CD4-positive, alpha-beta T cell treated with Interleukin-15 for 1 hour (primary cell): Measurements from ENCODE around the gene CHGA.
A peak's percentile ranks its signal among the peaks of the same experiment; 100 is the strongest.

Source experiments
- DNase-seq: peaks from one replicate; pipeline ENCODE4 v3.0.0-alpha.2; 2020

Gene CHGA

GRCh38 chr14:92922883-92923743 is at the start of gene CHGA:
Gene CHGA, plus strand, starts transcription at chr14:92923150. Its CDS starts 210 bp downstream, at chr14:92923360.
- peak; percentile 25 for DNase-seq

GRCh38 chr14:92874962-92875661 is 47.8 kb upstream of the CHGA start:
- no peak for DNase-seq

DNA sequence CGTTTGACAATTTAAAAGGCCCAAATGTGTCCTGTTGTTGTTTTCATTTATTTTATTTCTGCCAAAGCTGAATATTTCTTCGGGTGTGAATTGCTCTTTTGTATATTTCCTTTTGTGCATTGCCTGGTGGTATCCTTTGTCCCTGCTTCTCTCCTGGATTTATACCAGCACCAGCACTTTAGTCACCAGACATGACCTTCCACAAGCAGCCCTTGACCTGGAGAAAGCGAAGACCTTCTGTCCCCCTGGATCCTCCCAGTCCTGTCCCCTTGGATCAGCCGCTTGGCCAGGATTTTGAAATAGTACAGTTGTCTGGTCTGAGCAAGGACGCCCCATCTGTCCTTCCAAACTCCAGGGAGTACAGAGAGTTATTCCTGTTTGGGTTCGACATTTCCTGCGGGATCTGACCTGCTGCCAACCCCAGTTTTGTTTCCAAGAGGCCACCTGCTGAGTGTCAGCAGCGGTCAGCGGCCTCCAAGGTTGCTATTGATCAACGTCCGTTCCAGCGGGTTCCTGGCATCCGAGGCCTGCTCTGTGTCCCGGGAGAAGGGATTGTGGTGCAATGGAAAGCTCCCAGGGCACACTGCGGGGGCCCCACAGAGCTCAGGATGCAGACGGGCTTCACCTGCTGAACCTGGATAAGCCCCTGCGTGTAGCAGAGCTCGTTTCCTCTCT is 45.1 kb upstream of the CHGA start:
- no peak for DNase-seq

DNA sequence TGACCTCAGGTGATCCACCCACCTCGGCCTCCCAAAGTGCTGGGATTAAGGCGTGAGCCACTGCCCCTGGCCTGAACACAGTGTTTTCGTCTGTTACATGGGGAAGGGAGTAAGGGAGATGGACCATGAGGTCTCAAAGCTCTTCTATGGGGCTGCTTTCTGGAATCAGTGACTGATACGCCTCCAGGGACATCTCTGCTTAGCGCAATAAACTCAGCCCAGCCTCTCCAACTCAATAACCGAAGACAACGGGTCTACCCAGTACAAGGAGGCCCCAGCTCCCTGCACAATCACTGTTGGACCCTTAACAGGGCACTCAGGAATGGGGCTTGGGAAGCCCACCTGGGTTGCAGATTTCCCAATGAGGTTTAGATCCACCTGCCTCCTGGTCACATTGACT is 42.6 kb upstream of the CHGA start:
- DNase-seq = no peak

DNA sequence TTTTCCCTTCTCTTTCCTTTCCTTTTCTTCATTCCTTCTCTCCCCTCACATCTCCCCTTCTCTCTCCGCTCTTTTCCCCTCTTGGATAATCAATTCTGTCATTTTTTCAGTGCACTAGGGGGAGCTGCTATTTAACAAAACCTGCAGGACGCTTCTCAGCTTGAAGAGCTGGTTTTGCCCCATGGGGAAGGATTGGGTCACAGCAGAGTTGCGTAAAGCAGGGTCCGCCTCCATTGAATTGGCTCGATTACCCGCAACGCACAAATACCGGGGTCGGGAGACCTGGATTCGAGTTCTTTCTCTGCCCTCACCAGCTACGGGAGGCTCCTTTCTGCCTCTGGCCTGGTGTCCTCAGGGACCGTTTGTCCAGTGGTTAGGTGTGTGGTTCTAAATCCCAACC is 42.1 kb upstream of the CHGA start:
- DNase-seq = no peak

GRCh38 chr14:92883066-92883465 is 39.9 kb upstream of the CHGA start:
- DNase-seq = no peak

DNA sequence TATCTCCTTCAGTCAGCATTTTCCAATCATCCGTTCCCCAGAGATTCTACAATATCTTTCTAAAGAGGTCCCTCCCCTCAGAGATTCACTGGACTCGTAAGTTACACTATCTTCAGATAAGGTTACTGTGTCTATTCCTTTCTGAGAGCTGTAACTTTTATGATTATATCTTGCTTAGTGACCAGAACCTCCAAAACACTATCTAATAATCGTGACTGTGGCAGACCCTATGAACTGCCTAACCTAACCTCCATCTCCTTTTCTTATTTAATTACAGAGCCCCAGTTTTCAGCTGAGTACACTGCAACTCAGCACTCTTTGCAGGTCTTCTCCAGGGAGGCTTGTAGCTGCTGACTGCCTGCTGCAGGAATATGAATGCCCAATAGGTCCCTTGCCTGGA is 38.5 kb upstream of the CHGA start:
- DNase-seq = no peak

DNA sequence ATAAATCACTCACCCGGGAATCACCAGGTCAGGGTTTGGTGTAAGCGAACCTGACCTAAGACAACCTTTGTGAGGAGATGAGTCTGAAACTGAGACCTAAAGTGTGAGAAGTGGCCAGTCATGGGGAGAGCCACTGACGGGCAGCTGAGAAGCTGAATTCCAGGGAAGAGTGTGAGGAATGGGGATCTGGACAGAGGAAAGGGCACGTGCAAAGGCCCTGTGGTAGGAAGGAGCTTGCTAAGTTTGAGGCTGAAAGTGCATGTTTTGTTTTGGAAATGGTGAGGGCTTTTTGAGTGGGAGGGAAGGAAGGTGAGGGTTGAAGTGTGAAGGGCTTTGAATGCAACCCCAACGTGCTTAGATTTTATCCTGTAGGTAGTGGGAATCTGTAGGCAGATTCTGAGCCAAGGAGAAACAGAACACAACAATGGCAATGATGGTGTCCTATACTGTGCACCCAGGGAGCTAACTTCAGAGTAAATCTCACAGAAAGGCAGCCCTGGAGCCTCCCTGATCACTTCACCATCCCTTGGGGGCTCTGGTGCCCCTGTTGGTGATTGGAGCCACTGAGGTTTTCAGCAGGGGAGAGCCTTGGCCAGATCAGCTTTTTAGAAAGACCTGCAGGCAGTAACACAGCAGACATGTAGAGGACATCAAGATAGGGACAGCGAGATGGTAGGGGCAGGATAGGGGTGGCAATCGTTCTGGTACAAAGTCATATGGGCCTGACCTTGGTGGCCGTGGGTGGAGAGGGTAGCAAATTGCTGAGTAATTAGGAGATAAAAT is 37.5 kb upstream of the CHGA start:
- no peak for DNase-seq

DNA sequence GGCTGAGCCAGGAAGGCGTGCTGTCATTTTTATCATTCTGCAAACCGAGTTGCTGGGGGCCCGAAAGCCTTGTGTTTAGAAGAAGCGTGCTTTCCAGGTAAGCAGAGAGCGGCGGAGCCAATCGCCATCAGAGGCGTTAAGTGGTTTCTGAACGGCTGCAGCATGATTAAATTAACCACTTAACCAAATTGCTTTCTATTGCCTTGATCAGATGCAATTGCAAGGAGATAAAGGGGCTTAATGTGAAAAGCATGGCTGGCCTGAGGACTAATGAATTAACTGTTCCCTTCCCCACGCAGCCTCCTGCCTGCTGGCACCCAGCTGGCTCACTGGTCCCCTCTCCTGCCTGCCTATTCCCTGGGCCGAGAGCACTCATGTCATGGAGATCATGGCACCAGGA is 36.6 kb upstream of the CHGA start:
- no peak for DNase-seq

DNA sequence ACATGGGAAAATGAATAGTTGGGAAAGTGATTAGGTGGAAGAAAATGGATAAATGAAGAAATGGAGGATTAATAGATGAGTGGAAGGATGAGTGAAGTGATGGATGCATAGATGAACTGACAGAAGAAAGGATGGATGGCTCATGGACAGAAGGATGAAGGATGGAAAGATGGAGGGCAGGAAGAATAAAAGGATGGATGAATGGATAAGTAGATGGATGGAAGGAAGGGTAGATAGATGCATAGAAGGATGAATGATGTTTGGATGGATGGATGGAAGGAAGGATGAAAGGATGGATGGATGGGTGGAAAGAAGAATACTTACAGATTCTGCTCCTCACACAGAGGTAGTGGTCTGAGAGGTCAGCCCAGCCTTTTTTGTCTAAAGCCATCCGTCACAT is 35.8 kb upstream of the CHGA start:
- DNase-seq = no peak

GRCh38 chr14:92888896-92889295 is 34.1 kb upstream of the CHGA start:
- DNase-seq = no peak

DNA sequence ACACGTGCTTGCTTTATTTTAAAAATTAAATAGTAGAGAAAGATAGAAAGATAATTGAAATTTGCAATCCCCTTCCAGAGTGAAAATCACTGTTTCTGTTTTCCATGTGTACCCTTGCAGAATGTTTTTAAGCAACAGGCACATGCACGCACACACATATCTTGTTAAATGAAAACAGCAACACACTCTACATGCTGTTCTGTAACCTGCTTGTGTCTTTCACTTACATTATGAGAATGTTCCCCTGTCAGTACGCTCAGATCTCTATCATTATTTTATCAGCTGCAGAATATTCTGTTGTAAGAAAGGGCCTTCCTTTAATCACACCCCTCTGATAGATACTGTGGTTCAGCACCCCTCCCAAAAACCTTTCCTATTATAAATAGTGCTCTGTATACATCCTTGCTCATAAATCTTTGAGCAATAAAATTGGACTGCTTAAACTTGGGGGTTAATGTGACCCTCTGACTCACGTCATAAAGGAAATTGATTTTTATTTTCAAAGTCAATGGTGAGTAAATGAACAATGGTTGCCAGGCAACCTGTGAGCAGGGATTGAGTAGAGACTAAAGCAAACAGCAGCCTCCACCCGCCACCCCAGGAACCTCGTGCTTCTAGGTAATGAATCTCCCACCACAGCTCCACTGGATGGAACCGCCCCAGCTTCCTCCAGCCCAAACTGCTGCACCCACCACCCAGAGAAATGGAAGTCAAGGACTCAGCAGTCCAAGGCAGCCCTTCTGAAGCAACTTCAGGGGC is 31.9 kb upstream of the CHGA start:
- no peak for DNase-seq

DNA sequence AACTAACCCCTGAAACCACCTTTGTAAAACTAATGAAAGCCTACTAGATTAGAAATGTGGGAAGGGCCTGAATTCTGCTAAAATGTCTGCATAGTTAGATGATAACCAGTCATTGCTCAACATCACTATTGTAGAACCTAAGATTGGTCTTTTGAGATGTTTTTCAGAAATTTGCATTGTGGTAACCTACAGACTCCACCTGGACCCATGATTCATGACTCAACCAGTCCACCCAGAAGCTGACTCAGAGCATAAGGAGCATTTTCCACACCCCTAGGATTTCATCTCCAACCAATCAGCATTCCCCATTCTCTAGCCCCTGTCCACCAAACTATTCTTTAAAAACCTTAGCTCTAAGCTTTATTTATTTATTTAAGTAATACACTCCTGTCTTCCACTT is 30.4 kb upstream of the CHGA start:
- DNase-seq = no peak

DNA sequence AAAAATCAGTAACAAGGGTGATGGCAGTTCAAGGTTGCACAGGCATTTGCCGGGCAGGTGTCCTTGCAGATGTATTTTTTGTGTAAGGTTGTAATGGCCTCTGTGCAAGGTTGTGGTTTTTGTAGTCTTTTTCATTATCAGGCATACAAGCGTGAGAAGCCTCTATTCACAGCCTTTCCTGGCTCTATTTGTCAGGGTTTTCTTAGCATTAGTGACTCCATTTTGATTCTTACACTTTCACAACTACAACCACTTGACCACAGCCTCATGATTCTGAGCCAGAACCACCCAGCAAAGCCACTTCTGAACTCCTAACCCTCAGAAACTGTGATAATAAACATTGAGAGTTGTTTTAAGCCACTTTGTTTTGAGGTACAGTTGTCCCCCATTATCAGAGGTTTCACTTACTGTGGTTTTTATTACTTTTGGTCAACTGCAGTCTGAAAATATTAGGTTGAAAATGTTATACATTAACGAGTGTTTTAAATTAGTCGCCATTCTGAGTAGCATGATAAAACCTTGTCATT is 27.5 kb upstream of the CHGA start:
- DNase-seq = no peak

DNA sequence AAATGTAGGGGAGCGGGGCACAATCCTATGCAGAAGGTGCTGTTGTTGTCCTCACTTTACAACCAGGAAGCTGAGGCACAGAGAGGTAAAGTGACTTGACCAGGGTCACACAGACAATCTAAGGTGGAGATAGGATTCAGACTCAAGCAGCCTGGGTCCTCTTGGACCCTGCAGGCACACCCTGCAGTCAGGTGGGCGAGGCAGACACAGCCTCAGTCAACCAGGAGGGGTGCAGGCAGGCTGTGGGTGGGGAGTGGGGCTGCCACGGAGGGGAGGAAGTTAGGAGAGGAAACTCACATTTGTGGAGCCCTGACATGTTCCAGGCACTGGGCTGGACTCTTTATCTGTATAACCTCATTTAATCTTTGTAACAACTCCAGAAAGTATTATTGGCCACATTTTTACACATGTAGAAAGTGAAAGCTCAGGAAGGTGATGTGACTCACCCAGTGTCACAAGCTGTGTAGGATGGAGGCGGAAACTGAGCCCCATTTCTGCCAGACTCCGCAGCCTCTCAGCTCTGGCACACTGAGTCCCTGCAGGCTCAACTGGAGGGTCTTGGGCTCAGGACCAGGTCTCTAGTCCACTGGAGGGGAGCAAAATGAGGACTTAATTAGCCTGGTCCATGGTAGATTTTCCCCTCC is 24.9 kb upstream of the CHGA start:
- DNase-seq = no peak

DNA sequence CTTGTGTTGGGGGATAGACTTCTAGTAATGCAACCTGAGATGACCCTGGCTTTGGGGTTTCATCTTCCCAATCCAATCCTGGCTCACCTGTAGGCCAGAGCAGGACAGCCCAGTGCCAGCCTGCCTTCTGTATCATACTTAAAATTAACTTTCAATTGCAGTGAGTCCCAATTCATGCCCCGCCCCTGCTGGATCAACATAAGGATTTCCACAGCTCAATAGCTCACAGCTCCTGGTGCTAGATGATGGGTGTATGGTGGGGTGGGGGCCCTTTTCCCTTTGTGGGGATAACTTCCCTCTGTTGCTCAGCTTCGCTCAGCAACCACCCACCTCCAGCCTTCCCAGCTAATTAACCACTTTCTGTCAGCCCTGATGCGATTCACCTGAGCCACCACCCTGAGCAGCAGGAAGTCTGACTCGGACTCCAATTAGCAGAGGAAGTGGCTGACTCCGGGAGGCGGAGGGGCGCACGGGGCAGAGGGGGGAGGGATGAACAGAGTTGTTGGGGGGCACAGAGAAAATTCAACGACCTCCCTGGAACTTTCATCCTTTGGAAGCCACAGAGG is 24.3 kb upstream of the CHGA start:
- DNase-seq = no peak

DNA sequence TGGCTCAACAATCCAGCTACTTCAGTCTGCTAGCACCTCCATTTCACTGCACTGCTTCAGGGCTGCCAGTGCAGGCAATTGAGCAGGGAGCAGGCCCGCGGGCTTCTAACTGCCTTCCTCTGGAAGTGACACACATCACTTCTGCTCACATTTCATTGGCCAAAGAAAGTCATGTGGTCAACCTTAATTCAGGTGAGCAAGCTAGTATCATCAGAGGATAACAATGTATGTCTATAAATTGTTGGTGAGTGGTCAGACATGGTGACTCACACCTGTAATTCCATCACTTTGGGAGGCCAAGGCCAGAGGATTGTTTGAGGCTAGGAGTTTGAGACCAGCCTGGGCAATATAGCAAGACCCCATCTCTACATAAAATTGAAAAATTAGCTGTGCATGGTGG is 22.3 kb upstream of the CHGA start:
- DNase-seq = no peak

DNA sequence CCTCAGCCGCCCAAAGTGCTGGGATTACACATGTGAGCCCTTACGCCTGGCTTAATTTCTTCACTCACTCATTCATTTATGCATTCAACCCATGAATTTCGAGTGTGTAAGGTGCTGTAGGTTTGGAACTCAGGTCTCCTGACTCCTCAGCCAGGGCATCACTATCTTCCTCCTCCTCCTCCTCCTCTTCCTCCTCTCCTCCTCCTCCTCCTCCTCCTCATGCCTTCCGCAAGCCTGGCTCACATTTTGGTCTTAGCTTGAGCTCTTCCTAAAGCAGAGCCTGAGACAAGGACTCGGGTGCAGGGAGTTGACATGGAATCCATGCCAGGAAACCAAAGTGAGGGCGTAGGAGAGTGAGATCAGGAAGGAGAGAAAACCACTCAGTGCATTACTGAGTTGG is 20.8 kb upstream of the CHGA start:
- no peak for DNase-seq

GRCh38 chr14:92902726-92903125 is 20.2 kb upstream of the CHGA start:
- no peak for DNase-seq

DNA sequence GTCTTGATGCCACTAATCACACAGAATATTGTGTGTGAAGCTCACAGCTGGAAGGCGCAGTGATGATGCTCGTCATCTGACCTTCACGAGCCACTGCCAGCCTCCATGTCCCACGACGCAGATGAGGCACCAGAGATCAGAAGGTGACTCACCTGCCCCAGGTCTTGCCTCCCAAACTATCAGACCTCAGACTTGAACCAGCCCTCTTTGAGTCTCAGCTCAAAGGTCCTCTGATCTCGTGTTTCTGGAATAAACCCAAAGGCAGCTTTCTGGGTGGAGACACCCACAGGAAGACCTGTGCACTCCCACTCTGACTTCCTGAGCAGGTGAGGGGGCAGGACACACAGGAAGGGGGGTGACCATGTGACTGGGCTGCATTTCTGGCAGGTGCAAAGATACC is 19.6 kb upstream of the CHGA start:
- DNase-seq = no peak

DNA sequence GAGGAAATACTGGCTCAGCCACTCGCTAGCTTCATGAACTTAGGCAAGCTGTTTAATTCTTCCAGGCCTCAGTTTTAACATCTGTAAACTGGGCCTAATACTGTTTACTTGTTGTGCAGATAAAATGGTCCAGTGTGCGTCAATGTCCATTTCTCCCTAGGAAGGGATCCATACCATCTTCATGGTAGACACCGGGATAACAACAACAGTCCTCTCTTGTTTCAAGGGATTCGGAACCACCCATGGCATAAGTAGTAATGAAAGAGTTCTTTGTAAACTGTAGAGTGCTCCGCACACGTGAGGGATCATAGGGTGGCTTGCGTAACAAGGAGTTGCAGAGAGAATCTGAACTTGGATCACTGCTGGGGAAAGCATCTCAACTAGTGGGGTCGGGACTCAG is 17.3 kb upstream of the CHGA start:
- DNase-seq = no peak
